Measurements from ENCODE around the gene COG8. TPM values are rescaled to one million over a fixed set of nuclear protein-coding genes. Genes with fewer than 3 reads are reported as not detected.

COG8 gene
- polyA plus RNA-seq, 1 donor (not counting 4 experiments of a cell fraction or from before 2014, with no cell fraction given): 16.0 TPM

DNA sequence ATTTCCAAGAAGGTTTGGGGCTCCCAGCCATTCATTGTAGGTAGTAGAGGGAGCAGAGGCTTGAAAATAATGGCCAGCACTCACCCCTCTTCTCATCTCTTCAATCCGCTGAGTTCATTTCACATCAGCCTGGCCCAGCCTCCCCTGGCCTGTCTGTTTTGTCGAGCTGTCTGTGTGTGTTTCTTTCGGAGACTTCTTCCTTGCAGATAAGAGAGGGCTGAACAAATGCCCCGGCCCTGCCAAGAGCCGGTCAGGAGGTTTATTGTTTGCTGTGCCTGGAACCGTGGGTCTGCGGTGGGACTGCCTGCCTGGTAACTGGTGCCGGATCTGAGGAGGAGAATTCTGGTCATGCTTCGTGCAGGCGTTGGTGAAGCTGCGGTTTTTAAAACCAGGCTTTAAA, 24.8 kb downstream of the COG8 start:
- H3K79me2 ChIP-seq (ENCODE audit: control insufficient read depth, insufficient read depth, low read length): peaks cover 54% of the 10 kb centered on the region
- TF ChIP-seq EZH2 (IDR thresholded peaks at IDR 0.05; ENCODE audit: low read length) (no peak), CTCF (optimal IDR thresholded peaks at IDR 0.05 in 1 of 3, IDR thresholded peaks at IDR 0.05 in 1 of 3, conservative IDR thresholded peaks at IDR 0.05 in 1 of 3; ENCODE audit: extremely low read depth in 1 of 3, insufficient read depth in 2 of 3, low read length in 3 of 3) (no peak)
- H3K9ac ChIP-seq (ENCODE audit: control insufficient read depth, extremely low read depth, insufficient read depth, low read length): no peak overlapping the region
- H3K36me3 ChIP-seq (ENCODE audit: control insufficient read depth in 2 of 2, extremely low read depth in 1 of 2, insufficient read depth in 2 of 2, low read length in 2 of 2): peaks cover 22 to 29% of the 10 kb centered on the region in 2 experiments
- dilution Hi-C loops (cut with MboI; ENCODE audit: extremely low pct_ligation_motif_present, low sequenced_read_pairs): no loop called here
- no peaks in the 10 kb centered on the region for H3K9me3 ChIP-seq (ENCODE audit: control insufficient read depth, low read depth, low read length)
- H3K27ac ChIP-seq (ENCODE audit: control insufficient read depth, insufficient read depth, low read length): no peak overlapping the region
- H3K27me3 ChIP-seq (ENCODE audit: control insufficient read depth, extremely low read depth, insufficient read depth, low read length): no peaks in the 10 kb centered on the region
- no peak overlapping the region for H2AFZ ChIP-seq (ENCODE audit: control insufficient read depth, low read length)
- H3K9me1 ChIP-seq (ENCODE audit: control insufficient read depth, extremely low read depth, insufficient read depth, low read length): peaks cover 3% of the 10 kb centered on the region
- peaks cover 10% of the 10 kb centered on the region for H3K4me1 ChIP-seq (ENCODE audit: control insufficient read depth, extremely low read depth, insufficient read depth, low read length)
- H4K20me1 ChIP-seq (ENCODE audit: control insufficient read depth, extremely low read depth, insufficient read depth, low read length): peaks cover 6% of the 10 kb centered on the region
- no peak for DNase-seq (ENCODE audit: low read depth, low spot score)
- H3K4me2 ChIP-seq (ENCODE audit: control insufficient read depth, extremely low read depth, insufficient read depth, low read depth, low read length): no peak overlapping the region
- H3K4me3 ChIP-seq (ENCODE audit: control insufficient read depth in 2 of 3, extremely low read depth in 1 of 3, insufficient read depth in 2 of 3, low read depth in 1 of 3, low read length in 3 of 3): no peak overlapping the region
- no peak for FAIRE-seq

- Histone ChIP-seq H3K9me1 (ENCODE audit: control insufficient read depth, extremely low read depth, insufficient read depth, low read length) (peaks cover 3% of the 10 kb centered on the region), H3K4me2 (ENCODE audit: control insufficient read depth, extremely low read depth, insufficient read depth, low read depth, low read length) (no peak overlapping the region), H3K4me3 (ENCODE audit: control insufficient read depth in 2 of 3, extremely low read depth in 1 of 3, insufficient read depth in 2 of 3, low read depth in 1 of 3, low read length in 3 of 3) (no peak overlapping the region), H3K9me3 (ENCODE audit: control insufficient read depth, low read depth, low read length) (no peaks in the 10 kb centered on the region), H3K9ac (ENCODE audit: control insufficient read depth, extremely low read depth, insufficient read depth, low read length) (no peak overlapping the region), H3K36me3 (ENCODE audit: control insufficient read depth in 2 of 2, extremely low read depth in 1 of 2, insufficient read depth in 2 of 2, low read length in 2 of 2) (peaks cover 13 to 20% of the 10 kb centered on the region in 2 experiments), H3K4me1 (ENCODE audit: control insufficient read depth, extremely low read depth, insufficient read depth, low read length) (peaks cover 10% of the 10 kb centered on the region), H3K79me2 (ENCODE audit: control insufficient read depth, insufficient read depth, low read length) (peaks cover 54% of the 10 kb centered on the region), H4K20me1 (ENCODE audit: control insufficient read depth, extremely low read depth, insufficient read depth, low read length) (peaks cover 6% of the 10 kb centered on the region), H3K27ac (ENCODE audit: control insufficient read depth, insufficient read depth, low read length) (no peak overlapping the region), H3K27me3 (ENCODE audit: control insufficient read depth, extremely low read depth, insufficient read depth, low read length) (no peaks in the 10 kb centered on the region), H2AFZ (ENCODE audit: control insufficient read depth, low read length) (no peak overlapping the region)
- dilution Hi-C loops (cut with MboI; ENCODE audit: extremely low pct_ligation_motif_present, low sequenced_read_pairs): no loop called here
- DNase-seq (ENCODE audit: low read depth, low spot score) (no peak), FAIRE-seq (no peak)
- no peak for TF ChIP-seq CTCF (optimal IDR thresholded peaks at IDR 0.05 in 1 of 3, IDR thresholded peaks at IDR 0.05 in 1 of 3, conservative IDR thresholded peaks at IDR 0.05 in 1 of 3; ENCODE audit: extremely low read depth in 1 of 3, insufficient read depth in 2 of 3, low read length in 3 of 3)
- no peak for TF ChIP-seq EZH2 (IDR thresholded peaks at IDR 0.05; ENCODE audit: low read length)
Measured at GRCh38 chr16:69313469-69313868, 25.9 kb downstream of the COG8 start.
